WTC11 (cell line): ENCODE results near the gene METTL13. TPM values are rescaled to one million over a fixed set of nuclear protein-coding genes. Genes with fewer than 3 reads are reported as not detected.

ENCODE experiments used
- ATAC-seq: fragments of 200-7000 bp; cut with Tn5 transposase; 2 replicates; pipeline ENCODE4 v1.10.0; 2021; ENCODE audit warnings: mild to moderate bottlenecking, moderate library complexity
- CTCF ChIA-PET: fragments of 300-600 bp; sonication (Branson Sonifier 250); formaldehyde crosslinking; loops from one replicate; lab custom pipeline; 2021; ENCODE audit warnings: antibody characterized with exemption; lab: Charles Lee
- POLR2A ChIA-PET: fragments of 350-600 bp; sonication (Branson Sonifier 250); formaldehyde crosslinking; loops from one replicate; lab custom pipeline; 2021; ENCODE audit warnings: antibody characterized with exemption; lab: Charles Lee
- DNase-seq: peaks from one replicate; pipeline ENCODE4 v3.0.0; 2021; ENCODE audit warnings: low spot score
- H3K27ac Mint-ChIP-seq: 2 replicates; pipeline ENCODE4 v1.8.0; 2021; ENCODE audit warnings: mixed read lengths
- H3K27me3 Mint-ChIP-seq: 2 replicates; pipeline ENCODE4 v1.8.0; 2021; ENCODE audit warnings: low read depth, mild to moderate bottlenecking, moderate library complexity, mixed read lengths
- H3K36me3 Mint-ChIP-seq: 2 replicates; pipeline ENCODE4 v1.8.0; 2021; ENCODE audit warnings: mixed read lengths
- H3K4me1 Mint-ChIP-seq: 2 replicates; pipeline ENCODE4 v1.8.0; 2022; ENCODE audit warnings: mixed read lengths
- H3K4me3 Mint-ChIP-seq: 2 replicates; pipeline ENCODE4 v1.8.0; 2021; ENCODE audit warnings: mild to moderate bottlenecking, moderate library complexity, mixed read lengths
- H3K9me3 Mint-ChIP-seq: 2 replicates; pipeline ENCODE4 v1.8.0; 2021; ENCODE audit warnings: mixed read lengths
- AR ChIP-seq: fragments of 250-450 bp; sonication (Bioruptor Pico); IDR thresholded peaks from 2 replicates; pipeline ENCODE4 v1.9.0; 2021; ENCODE audit warnings: mild to moderate bottlenecking
- ARID4B ChIP-seq: sonication (generic); formaldehyde crosslinking; IDR thresholded peaks from 2 replicates; pipeline ENCODE4 v1.8.0; 2023; ENCODE audit warnings: missing genetic modification reagents, mild to moderate bottlenecking, borderline replicate concordance
- ATF2 ChIP-seq: sonication (generic); formaldehyde crosslinking; IDR thresholded peaks from 2 replicates; pipeline ENCODE4 v1.8.1; 2022; ENCODE audit warnings: low read depth, missing genetic modification reagents, borderline replicate concordance
- CBFB ChIP-seq: sonication (generic); formaldehyde crosslinking; IDR thresholded peaks from 2 replicates; pipeline ENCODE4 v1.8.1; 2022; ENCODE audit warnings: mild to moderate bottlenecking, low read depth, missing genetic modification reagents
- CDX4 ChIP-seq: fragments of 250-450 bp; sonication (Bioruptor Pico); IDR thresholded peaks from 2 replicates; pipeline ENCODE4 v1.9.0; 2021; ENCODE audit warnings: moderate library complexity, mild to moderate bottlenecking, inconsistent platforms, borderline replicate concordance
- CREB1 ChIP-seq: sonication (generic); formaldehyde crosslinking; IDR thresholded peaks from 2 replicates; pipeline ENCODE4 v1.8.0; 2023; ENCODE audit warnings: mild to moderate bottlenecking, missing genetic modification reagents
- CREM ChIP-seq: sonication (generic); formaldehyde crosslinking; IDR thresholded peaks from 2 replicates; pipeline ENCODE4 v1.8.1; 2022; ENCODE audit warnings: mild to moderate bottlenecking, missing genetic modification reagents, moderate library complexity
- E2F1 ChIP-seq: sonication (generic); formaldehyde crosslinking; IDR thresholded peaks from 2 replicates; pipeline ENCODE4 v1.8.0; 2022; ENCODE audit warnings: mild to moderate bottlenecking, missing genetic modification reagents
- ETV6 ChIP-seq: sonication (generic); formaldehyde crosslinking; IDR thresholded peaks from 2 replicates; pipeline ENCODE4 v1.8.1; 2022; ENCODE audit warnings: mild to moderate bottlenecking, missing genetic modification reagents
- GABPB1 ChIP-seq: sonication (generic); formaldehyde crosslinking; IDR thresholded peaks from 2 replicates; pipeline ENCODE4 v1.8.1; 2023; ENCODE audit warnings: mild to moderate bottlenecking, missing genetic modification reagents
- JAZF1 ChIP-seq: fragments of 250-450 bp; sonication (Bioruptor Pico); IDR thresholded peaks from 2 replicates; pipeline ENCODE4 v1.9.0; 2021; ENCODE audit warnings: moderate library complexity, mild to moderate bottlenecking, inconsistent platforms
- KAT7 ChIP-seq: sonication (generic); formaldehyde crosslinking; IDR thresholded peaks from 2 replicates; pipeline ENCODE4 v1.8.1; 2023; ENCODE audit warnings: missing genetic modification reagents, mild to moderate bottlenecking, borderline replicate concordance
- MYBL2 ChIP-seq: sonication (generic); formaldehyde crosslinking; IDR thresholded peaks from 2 replicates; pipeline ENCODE4 v1.8.1; 2023; ENCODE audit warnings: mild to moderate bottlenecking, moderate library complexity, missing genetic modification reagents
- NFATC4 ChIP-seq: fragments of 250-450 bp; sonication (Bioruptor Pico); IDR thresholded peaks from 2 replicates; pipeline ENCODE4 v1.9.0; 2021; ENCODE audit warnings: mild to moderate bottlenecking
- PRRX2 ChIP-seq: fragments of 250-450 bp; sonication (Bioruptor Pico); IDR thresholded peaks from 2 replicates; pipeline ENCODE4 v1.8.0; 2021; ENCODE audit warnings: mild to moderate bottlenecking
- TCF7 ChIP-seq: sonication (generic); formaldehyde crosslinking; IDR thresholded peaks from 2 replicates; pipeline ENCODE4 v1.8.0; 2022; ENCODE audit warnings: mild to moderate bottlenecking, low read depth, missing genetic modification reagents, moderate library complexity
- TP53 ChIP-seq: sonication (generic); formaldehyde crosslinking; IDR thresholded peaks from 2 replicates; pipeline ENCODE4 v1.8.1; 2023; ENCODE audit warnings: mild to moderate bottlenecking, missing genetic modification reagents
- USF1 ChIP-seq: sonication (generic); formaldehyde crosslinking; IDR thresholded peaks from 2 replicates; pipeline ENCODE4 v1.8.0; 2022; ENCODE audit warnings: mild to moderate bottlenecking, missing genetic modification reagents
- ZBTB21 ChIP-seq: sonication (generic); formaldehyde crosslinking; IDR thresholded peaks from 2 replicates; pipeline ENCODE4 v1.8.1; 2023; ENCODE audit warnings: mild to moderate bottlenecking, missing genetic modification reagents, borderline replicate concordance
- ZNF232 ChIP-seq: sonication (generic); formaldehyde crosslinking; IDR thresholded peaks from 2 replicates; pipeline ENCODE4 v1.8.0; 2022; ENCODE audit warnings: mild to moderate bottlenecking, missing genetic modification reagents
- ZNF423 ChIP-seq: fragments of 250-450 bp; sonication (Bioruptor Pico); IDR thresholded peaks from 2 replicates; pipeline ENCODE4 v2.1.2; 2022; ENCODE audit warnings: mild to moderate bottlenecking, moderate library complexity
- ZNF671 ChIP-seq: fragments of 250-450 bp; sonication (Bioruptor Pico); IDR thresholded peaks from 2 replicates; pipeline ENCODE4 v1.8.0; 2021; ENCODE audit warnings: mild to moderate bottlenecking
- total RNA-seq: library from RNA; stranded (reverse); gene quantifications from 3 replicates; pipeline ENCODE4 v1.2.3, GENCODE V29; 2021

Gene METTL13
- total RNA-seq, 1 experiment from 2014 or later, result 46.5 TPM

GRCh38 chr1:171756856-171757255, 24.6 kb upstream of the METTL13 start:
- peaks cover 3% of the 10 kb centered on the region for H3K27me3 Mint-ChIP-seq
- TF ChIP-seq ZNF671 (CRISPR knock-in tag), result no peak
- no peak for TF ChIP-seq ZBTB21 (CRISPR knock-in tag)
- no peak for TF ChIP-seq ETV6 (CRISPR knock-in tag)
- TF ChIP-seq ATF2, result no peak
- TF ChIP-seq MYBL2, result no peak
- no peak for TF ChIP-seq ZNF423 (CRISPR knock-in tag)
- TF ChIP-seq ARID4B (CRISPR knock-in tag), result no peak
- TF ChIP-seq CREM (CRISPR knock-in tag), result no peak
- no peak for TF ChIP-seq CBFB (CRISPR knock-in tag)
- TF ChIP-seq, all 79 proteins: peak for 0
- peaks cover 34% of the 10 kb centered on the region for H3K9me3 Mint-ChIP-seq
- peaks cover 16% of the 10 kb centered on the region for H3K4me1 Mint-ChIP-seq
- CTCF ChIA-PET, result no interaction called here
- DNase-seq, result no peak
- POLR2A ChIA-PET, result no interaction called here
- no peak overlapping the region for H3K4me3 Mint-ChIP-seq
- H3K27ac Mint-ChIP-seq, result no peak overlapping the region
- peaks cover 21% of the 10 kb centered on the region for H3K36me3 Mint-ChIP-seq
- no peak for ATAC-seq

GRCh38 chr1:171758011-171758410, 23.4 kb upstream of the METTL13 start:
- Mint-ChIP-seq H3K4me3 (no peak overlapping the region), H3K27me3 (peaks cover 3% of the 10 kb centered on the region)

GRCh38 chr1:171762143-171762563, 19.3 kb upstream of the METTL13 start:
- POLR2A ChIA-PET, result no interaction called here
- no peak overlapping the region for H3K27ac Mint-ChIP-seq
- DNase-seq (no peak), ATAC-seq (no peak)
- H3K9me3 Mint-ChIP-seq, result peaks cover 25% of the 10 kb centered on the region
- H3K36me3 Mint-ChIP-seq, result peaks cover 6% of the 10 kb centered on the region
- no peak overlapping the region for H3K4me3 Mint-ChIP-seq
- H3K27me3 Mint-ChIP-seq, result no peaks in the 10 kb centered on the region; the same call in 1 of the 2 replicates
- CTCF ChIA-PET, result no interaction called here
- peaks cover 2% of the 10 kb centered on the region; the same call in 1 of the 2 replicates for H3K4me1 Mint-ChIP-seq
- TF ChIP-seq E2F1 (CRISPR knock-in tag) (no peak), CREM (CRISPR knock-in tag) (no peak), NFATC4 (no peak), AR (CRISPR knock-in tag) (no peak), ZNF232 (CRISPR knock-in tag) (no peak), CREB1 (CRISPR knock-in tag) (no peak), GABPB1 (no peak), ZNF423 (CRISPR knock-in tag) (no peak), PRRX2 (CRISPR knock-in tag) (no peak)

More at GRCh38 chr1:171758011-171758410, 23.4 kb upstream of the METTL13 start:
- TF ChIP-seq USF1 (CRISPR knock-in tag) (no peak), JAZF1 (CRISPR knock-in tag) (no peak), TP53 (no peak), KAT7 (CRISPR knock-in tag) (no peak), TCF7 (CRISPR knock-in tag) (no peak), CDX4 (CRISPR knock-in tag) (no peak), GABPB1 (no peak)
- H3K27ac Mint-ChIP-seq, result no peak overlapping the region
- POLR2A ChIA-PET, result no interaction called here
- DNase-seq, result no peak
- CTCF ChIA-PET, result no interaction called here
- H3K9me3 Mint-ChIP-seq, result peaks cover 34% of the 10 kb centered on the region
- H3K36me3 Mint-ChIP-seq, result peaks cover 21% of the 10 kb centered on the region
- no peak for ATAC-seq
- H3K4me1 Mint-ChIP-seq, result peaks cover 16% of the 10 kb centered on the region
